Stimulated activated CD8-positive, alpha-beta memory T cell treated with anti-CD3 and anti-CD28 coated beads, Interleukin-12 subunit alpha, Interleukin-12 subunit beta, amount 100 ng/mL, for 4 hours (primary cell): ENCODE results near the gene TFG.

Experiments
- DNase-seq: peaks from one replicate; pipeline ENCODE4 v3.0.0-alpha.2; 2020; ENCODE audit warnings: low read depth

TFG gene

DNA sequence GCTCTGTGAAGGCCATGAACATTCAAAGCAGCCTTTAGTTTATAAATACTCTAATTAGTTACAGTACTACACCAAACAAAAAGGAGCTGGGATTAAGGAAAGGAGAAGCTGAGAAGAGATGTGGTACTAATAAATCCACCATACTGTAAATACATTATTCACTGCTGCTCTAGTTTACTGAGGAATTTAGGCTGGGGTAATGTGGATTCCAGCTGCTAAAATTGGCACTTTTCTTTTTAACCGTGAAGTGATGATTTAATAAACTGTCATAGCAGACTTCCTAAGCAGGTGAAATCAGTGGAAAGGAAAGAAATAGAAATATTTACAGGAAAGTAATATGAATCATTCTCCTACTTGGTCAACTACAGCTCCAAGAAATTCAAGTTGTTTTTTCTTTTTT lies 88.7 kb downstream of the TFG start:
- no peak for DNase-seq
